HepG2 (cell line): Measurements from ENCODE around the gene DLX1. TPM values are rescaled to one million over a fixed set of nuclear protein-coding genes. Genes with fewer than 3 reads are reported as not detected.

Experiments used
- ATAC-seq: fragments of 200-7000 bp; cut with Tn5 transposase; 3 replicates; pipeline ENCODE4 v1.9.1; 2020; ENCODE audit warnings: mild to moderate bottlenecking, moderate library complexity
- BruUV-seq: library from RNA; stranded (reverse); fragments of 400-500 nt; replicated peaks from 2 replicates; lab custom pipeline; 2021; lab: Mats Ljungman, UMichigan
- CTCF ChIA-PET: fragments of 300-600 bp; formaldehyde crosslinking; extraction: SDS; loops from one replicate; lab custom pipeline; 2021; ENCODE audit warnings: low total read pairs, inconsistent platforms, low intra/inter-chr PET ratio; lab: Yijun Ruan, JAX
- POLR2A ChIA-PET: fragments of 350-600 bp; sonication (Branson Sonifier 250); formaldehyde crosslinking; loops from one replicate; lab custom pipeline; 2020; ENCODE audit warnings: antibody characterized with exemption, inconsistent platforms; lab: Yijun Ruan, JAX
- DNase-seq: peaks from one replicate; pipeline ENCODE4 v3.0.0-alpha.2; 2015; ENCODE audit warnings: low spot score
- FAIRE-seq: peaks from 3 replicates; lab custom pipeline; 2011; peaks lifted over from hg19 to GRCh38; lab: Jason Lieb, UNC
- H2AFZ ChIP-seq: one replicate; pipeline ENCODE4 v1.6.1; 2011; ENCODE audit warnings: low read length, inconsistent platforms
- H3K27ac ChIP-seq: fragments of 300-600 bp; 3 replicates; pipeline ENCODE4 v1.8.0; 2011; ENCODE audit warnings: mixed run types, mild to moderate bottlenecking, mixed read lengths, low read length, inconsistent platforms; ENCODE audit not compliant: insufficient read depth; ENCODE audit errors: extremely low read length
- H3K27me3 ChIP-seq, 2 experiments: fragments of 200-600 bp in 1 of 2; 2 replicates in 1 of 2; 3 replicates in 1 of 2; pipeline versions ENCODE4 v1.6.0 to v1.8.0; 2011; ENCODE audit warnings: low read length in 2 of 2, mild to moderate bottlenecking in 2 of 2, moderate library complexity in 2 of 2, inconsistent platforms in 1 of 2; ENCODE audit not compliant: insufficient read depth in 2 of 2, control insufficient read depth in 1 of 2
- H3K36me3 ChIP-seq, 2 experiments: fragments of 200-600 bp in 1 of 2; replicated peaks in 1 of 2; 2 replicates in 1 of 2; 3 replicates in 1 of 2; pipeline versions ENCODE4 v1.5.1 to v1.8.0; 2011; ENCODE audit warnings: low read length in 2 of 2, inconsistent platforms in 1 of 2; ENCODE audit not compliant: insufficient read depth in 2 of 2, control insufficient read depth in 1 of 2
- H3K4me1 ChIP-seq: 2 replicates; pipeline ENCODE4 v1.5.1; 2012; ENCODE audit warnings: low read length, inconsistent platforms; ENCODE audit not compliant: insufficient read depth
- H3K4me2 ChIP-seq: 2 replicates; pipeline ENCODE4 v1.6.0; 2011; ENCODE audit warnings: low read depth, low read length, inconsistent platforms
- H3K4me3 ChIP-seq, 3 experiments: fragments of 200-600 bp in 1 of 3; sonication (generic), shearing (Covaris generic) in 1 of 3; replicated peaks in 1 of 3; 2 replicates each; pipeline ENCODE4 v1.5.1; 2011 to 2016; ENCODE audit warnings: low read length in 3 of 3, inconsistent platforms in 2 of 3, low read depth in 2 of 3, mild to moderate bottlenecking in 2 of 3, control low read depth in 1 of 3, mixed read lengths in 1 of 3; ENCODE audit not compliant: insufficient read depth in 1 of 3
- H3K79me2 ChIP-seq: one replicate; pipeline ENCODE4 v1.6.1; 2011; ENCODE audit warnings: low read length, inconsistent platforms; ENCODE audit not compliant: insufficient read depth
- H3K9ac ChIP-seq: 2 replicates; pipeline ENCODE4 v1.6.0; 2011; ENCODE audit warnings: mild to moderate bottlenecking, low read depth, low read length, inconsistent platforms; ENCODE audit not compliant: insufficient read depth
- H3K9me3 ChIP-seq: 2 replicates; pipeline ENCODE4 v1.5.1; 2012; ENCODE audit warnings: mild to moderate bottlenecking, low read length
- H4K20me1 ChIP-seq: 2 replicates; pipeline ENCODE4 v1.6.0; 2011; ENCODE audit warnings: inconsistent platforms, mild to moderate bottlenecking, low read length, moderate library complexity; ENCODE audit not compliant: insufficient read depth
- ARNTL ChIP-seq: sonication (generic); formaldehyde crosslinking; IDR thresholded peaks from 2 replicates; pipeline ENCODE4 v1.4.0; 2020; ENCODE audit warnings: mild to moderate bottlenecking, missing genetic modification reagents
- ATF7 ChIP-seq, 2 experiments: fragments of 450-650 bp in 1 of 2; sonication (generic) in 1 of 2; formaldehyde crosslinking in 1 of 2; IDR thresholded peaks; 2 replicates each; pipeline versions ENCODE4 v1.4.0 to v1.6.1; 2016 to 2020; ENCODE audit warnings: antibody characterized with exemption in 1 of 2, mild to moderate bottlenecking in 1 of 2, missing genetic modification reagents in 1 of 2
- JUN ChIP-seq: sonication (generic); formaldehyde crosslinking; IDR thresholded peaks from 2 replicates; pipeline ENCODE4 v1.4.0; 2020; ENCODE audit warnings: mild to moderate bottlenecking, missing genetic modification reagents
- MAFG ChIP-seq: sonication (generic); formaldehyde crosslinking; IDR thresholded peaks from 2 replicates; pipeline ENCODE4 v1.5.1; 2020; ENCODE audit warnings: mild to moderate bottlenecking, missing genetic modification reagents
- ZNF275 ChIP-seq: sonication (generic); formaldehyde crosslinking; IDR thresholded peaks from 2 replicates; pipeline ENCODE4 v1.8.0; 2022; ENCODE audit warnings: missing genetic modification reagents, mild to moderate bottlenecking, inconsistent platforms, borderline replicate concordance
- ZNF672 ChIP-seq: sonication (generic); formaldehyde crosslinking; IDR thresholded peaks from 2 replicates; pipeline ENCODE4 v1.8.1; 2022; ENCODE audit warnings: missing genetic modification reagents
- ZNF781 ChIP-seq: sonication (generic); formaldehyde crosslinking; IDR thresholded peaks from 2 replicates; pipeline ENCODE4 v1.5.1; 2020; ENCODE audit warnings: borderline replicate concordance, mild to moderate bottlenecking, missing genetic modification reagents; ENCODE audit errors: not compliant biosample characterization
- ZNF891 ChIP-seq: sonication (generic); formaldehyde crosslinking; IDR thresholded peaks from 2 replicates; pipeline ENCODE4 v1.5.0; 2020; ENCODE audit warnings: mild to moderate bottlenecking, missing genetic modification reagents
- in situ Hi-C: cut with HindIII; loops from 2 replicates; pipeline ENCODE4 v1.10.0; 2017; ENCODE audit warnings: low pct_unique_long_range_greater_than_20kb; ENCODE audit not compliant: extremely low pct_ligation_motif_present
- intact Hi-C: fragments of 100-400 bp; cut with micrococcal nuclease; formaldehyde crosslinking; loops from one replicate; pipeline ENCODE4 v1.10.0; 2022; ENCODE audit not compliant: unreplicated experiment
- polyA plus RNA-seq, 8 experiments: library from polyadenylated mRNA; depleted of rRNA in 3 of 8; stranded (reverse) in 7 of 8; unstranded in 1 of 8; fragments of >200 nt; fragmentation: Illumina TruSeq in 4 of 8; extraction: Trizol in 4 of 8; gene quantifications; 2 replicates each; pipeline versions ENCODE4 v1.2.1 to v1.2.3, GENCODE V29; 2011 to 2016; ENCODE audit warnings: low read depth in 4 of 8, missing spikeins in 1 of 8, mixed read lengths in 1 of 8; ENCODE audit not compliant: insufficient read depth in 1 of 8
- total RNA-seq, 5 experiments: library from RNA; depleted of rRNA; stranded (reverse); fragments of >200 nt; fragmentation: Illumina TruSeq; extraction: Trizol; gene quantifications; 2 replicates each; pipeline ENCODE4 v1.2.3, GENCODE V29; 2016; ENCODE audit warnings: low read depth in 1 of 5
- TF ChIP-seq, protein P1 (sequence below): sonication (generic); formaldehyde crosslinking; IDR thresholded peaks from 2 replicates; pipeline ENCODE4 v1.4.0; 2020; ENCODE audit warnings: mild to moderate bottlenecking, missing genetic modification reagents
- TF ChIP-seq, protein P2 (sequence below): IDR thresholded peaks from 2 replicates; pipeline ENCODE4 v1.6.1; 2012; ENCODE audit warnings: low read depth, low read length, improper control_type of control experiment
- TF ChIP-seq, protein P3 (sequence below): sonication (generic); formaldehyde crosslinking; IDR thresholded peaks from 2 replicates; pipeline ENCODE4 v1.4.0; 2020; ENCODE audit warnings: missing genetic modification reagents
- TF ChIP-seq, protein P4 (sequence below): IDR thresholded peaks from 2 replicates; pipeline ENCODE4 v1.6.1; 2016
- TF ChIP-seq, protein P5 (sequence below): sonication (generic); formaldehyde crosslinking; conservative IDR thresholded peaks from 2 replicates; pipeline ENCODE4 v1.5.0; 2020; ENCODE audit warnings: missing genetic modification reagents

DLX1 gene
- total and polyA plus RNA-seq, 2 of the 13 experiments (the other 11 are each of a cell fraction or from before 2014, with no cell fraction given) = 0.18 to 0.86 TPM

GRCh38 chr2:172129404-172129803 lies 44.1 kb downstream of the DLX1 start:
- Histone ChIP-seq H3K27ac (no peak overlapping the region), H3K4me3 (no peak overlapping the region), H2AFZ (no peak overlapping the region), H3K79me2 (no peaks in the 10 kb centered on the region), H3K9me3 (no peaks in the 10 kb centered on the region), H4K20me1 (no peaks in the 10 kb centered on the region), H3K9ac (no peak overlapping the region), H3K4me1 (no peaks in the 10 kb centered on the region), H3K4me2 (no peak overlapping the region), H3K36me3 (no peaks in the 10 kb centered on the region), H3K27me3 (peaks cover 0 to 3% of the 10 kb centered on the region in 2 experiments; a peak in 1 of 5 replicates)
- FAIRE-seq (no peak), ATAC-seq (no peak), DNase-seq (no peak)
- intact Hi-C loops (loop anchor here (5.0 kb wide), 1 partner anchor 557 kb away; no protein-coding TSS in a partner anchor), in situ Hi-C loops (no loop called here)
- POLR2A ChIA-PET = no interaction called here
- CTCF ChIA-PET = no interaction called here
- BruUV-seq = no TSS peak
- TF ChIP-seq ARNTL (CRISPR knock-in tag) = no peak
- TF ChIP-seq, protein P1, sequence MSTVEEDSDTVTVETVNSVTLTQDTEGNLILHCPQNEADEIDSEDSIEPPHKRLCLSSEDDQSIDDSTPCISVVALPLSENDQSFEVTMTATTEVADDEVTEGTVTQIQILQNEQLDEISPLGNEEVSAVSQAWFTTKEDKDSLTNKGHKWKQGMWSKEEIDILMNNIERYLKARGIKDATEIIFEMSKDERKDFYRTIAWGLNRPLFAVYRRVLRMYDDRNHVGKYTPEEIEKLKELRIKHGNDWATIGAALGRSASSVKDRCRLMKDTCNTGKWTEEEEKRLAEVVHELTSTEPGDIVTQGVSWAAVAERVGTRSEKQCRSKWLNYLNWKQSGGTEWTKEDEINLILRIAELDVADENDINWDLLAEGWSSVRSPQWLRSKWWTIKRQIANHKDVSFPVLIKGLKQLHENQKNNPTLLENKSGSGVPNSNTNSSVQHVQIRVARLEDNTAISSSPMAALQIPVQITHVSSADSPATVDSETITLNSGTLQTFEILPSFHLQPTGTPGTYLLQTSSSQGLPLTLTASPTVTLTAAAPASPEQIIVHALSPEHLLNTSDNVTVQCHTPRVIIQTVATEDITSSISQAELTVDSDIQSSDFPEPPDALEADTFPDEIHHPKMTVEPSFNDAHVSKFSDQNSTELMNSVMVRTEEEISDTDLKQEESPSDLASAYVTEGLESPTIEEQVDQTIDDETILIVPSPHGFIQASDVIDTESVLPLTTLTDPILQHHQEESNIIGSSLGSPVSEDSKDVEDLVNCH (CRISPR knock-in tag) = no peak
- no peak for TF ChIP-seq ZNF781 (CRISPR knock-in tag)
- TF ChIP-seq JUN = no peak
- no peak for TF ChIP-seq ZNF672 (CRISPR knock-in tag)
- TF ChIP-seq, protein P2, sequence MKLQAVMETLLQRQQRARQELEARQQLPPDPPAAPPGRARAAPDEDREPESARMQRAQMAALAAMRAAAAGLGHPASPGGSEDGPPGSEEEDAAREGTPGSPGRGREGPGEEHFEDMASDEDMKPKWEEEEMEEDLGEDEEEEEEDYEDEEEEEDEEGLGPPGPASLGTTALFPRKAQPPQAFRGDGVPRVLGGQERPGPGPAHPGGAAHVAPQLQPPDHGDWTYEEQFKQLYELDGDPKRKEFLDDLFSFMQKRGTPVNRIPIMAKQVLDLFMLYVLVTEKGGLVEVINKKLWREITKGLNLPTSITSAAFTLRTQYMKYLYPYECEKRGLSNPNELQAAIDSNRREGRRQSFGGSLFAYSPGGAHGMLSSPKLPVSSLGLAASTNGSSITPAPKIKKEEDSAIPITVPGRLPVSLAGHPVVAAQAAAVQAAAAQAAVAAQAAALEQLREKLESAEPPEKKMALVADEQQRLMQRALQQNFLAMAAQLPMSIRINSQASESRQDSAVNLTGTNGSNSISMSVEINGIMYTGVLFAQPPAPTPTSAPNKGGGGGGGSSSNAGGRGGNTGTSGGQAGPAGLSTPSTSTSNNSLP = no peak
- TF ChIP-seq, protein P3, sequence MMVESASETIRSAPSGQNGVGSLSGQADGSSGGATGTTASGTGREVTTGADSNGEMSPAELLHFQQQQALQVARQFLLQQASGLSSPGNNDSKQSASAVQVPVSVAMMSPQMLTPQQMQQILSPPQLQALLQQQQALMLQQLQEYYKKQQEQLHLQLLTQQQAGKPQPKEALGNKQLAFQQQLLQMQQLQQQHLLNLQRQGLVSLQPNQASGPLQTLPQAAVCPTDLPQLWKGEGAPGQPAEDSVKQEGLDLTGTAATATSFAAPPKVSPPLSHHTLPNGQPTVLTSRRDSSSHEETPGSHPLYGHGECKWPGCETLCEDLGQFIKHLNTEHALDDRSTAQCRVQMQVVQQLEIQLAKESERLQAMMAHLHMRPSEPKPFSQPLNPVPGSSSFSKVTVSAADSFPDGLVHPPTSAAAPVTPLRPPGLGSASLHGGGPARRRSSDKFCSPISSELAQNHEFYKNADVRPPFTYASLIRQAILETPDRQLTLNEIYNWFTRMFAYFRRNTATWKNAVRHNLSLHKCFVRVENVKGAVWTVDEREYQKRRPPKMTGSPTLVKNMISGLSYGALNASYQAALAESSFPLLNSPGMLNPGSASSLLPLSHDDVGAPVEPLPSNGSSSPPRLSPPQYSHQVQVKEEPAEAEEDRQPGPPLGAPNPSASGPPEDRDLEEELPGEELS (CRISPR knock-in tag) = no peak
- TF ChIP-seq, protein P4, sequence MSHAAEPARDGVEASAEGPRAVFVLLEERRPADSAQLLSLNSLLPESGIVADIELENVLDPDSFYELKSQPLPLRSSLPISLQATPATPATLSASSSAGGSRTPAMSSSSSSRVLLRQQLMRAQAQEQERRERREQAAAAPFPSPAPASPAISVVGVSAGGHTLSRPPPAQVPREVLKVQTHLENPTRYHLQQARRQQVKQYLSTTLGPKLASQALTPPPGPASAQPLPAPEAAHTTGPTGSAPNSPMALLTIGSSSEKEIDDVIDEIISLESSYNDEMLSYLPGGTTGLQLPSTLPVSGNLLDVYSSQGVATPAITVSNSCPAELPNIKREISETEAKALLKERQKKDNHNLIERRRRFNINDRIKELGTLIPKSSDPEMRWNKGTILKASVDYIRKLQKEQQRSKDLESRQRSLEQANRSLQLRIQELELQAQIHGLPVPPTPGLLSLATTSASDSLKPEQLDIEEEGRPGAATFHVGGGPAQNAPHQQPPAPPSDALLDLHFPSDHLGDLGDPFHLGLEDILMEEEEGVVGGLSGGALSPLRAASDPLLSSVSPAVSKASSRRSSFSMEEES (CRISPR knock-in tag) = no peak
- no peak for TF ChIP-seq ATF7 (IDR thresholded peaks at IDR 0.05)
- no peak for TF ChIP-seq ATF7 (CRISPR knock-in tag; IDR thresholded peaks at IDR 0.05)
- no peak for TF ChIP-seq ZNF891
- TF ChIP-seq ZNF275 (CRISPR knock-in tag) = no peak
- TF ChIP-seq MAFG = no peak
- TF ChIP-seq, protein P5, sequence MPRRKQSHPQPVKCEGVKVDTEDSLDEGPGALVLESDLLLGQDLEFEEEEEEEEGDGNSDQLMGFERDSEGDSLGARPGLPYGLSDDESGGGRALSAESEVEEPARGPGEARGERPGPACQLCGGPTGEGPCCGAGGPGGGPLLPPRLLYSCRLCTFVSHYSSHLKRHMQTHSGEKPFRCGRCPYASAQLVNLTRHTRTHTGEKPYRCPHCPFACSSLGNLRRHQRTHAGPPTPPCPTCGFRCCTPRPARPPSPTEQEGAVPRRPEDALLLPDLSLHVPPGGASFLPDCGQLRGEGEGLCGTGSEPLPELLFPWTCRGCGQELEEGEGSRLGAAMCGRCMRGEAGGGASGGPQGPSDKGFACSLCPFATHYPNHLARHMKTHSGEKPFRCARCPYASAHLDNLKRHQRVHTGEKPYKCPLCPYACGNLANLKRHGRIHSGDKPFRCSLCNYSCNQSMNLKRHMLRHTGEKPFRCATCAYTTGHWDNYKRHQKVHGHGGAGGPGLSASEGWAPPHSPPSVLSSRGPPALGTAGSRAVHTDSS (CRISPR knock-in tag) = no peak
